ENCODE results near the gene ARHGAP44. TPM values are rescaled to one million over a fixed set of nuclear protein-coding genes. Genes with fewer than 3 reads are reported as not detected.

Gene ARHGAP44
- total RNA-seq, 2 experiments from 2014 or later, result 0.26 to 0.37 TPM

DNA sequence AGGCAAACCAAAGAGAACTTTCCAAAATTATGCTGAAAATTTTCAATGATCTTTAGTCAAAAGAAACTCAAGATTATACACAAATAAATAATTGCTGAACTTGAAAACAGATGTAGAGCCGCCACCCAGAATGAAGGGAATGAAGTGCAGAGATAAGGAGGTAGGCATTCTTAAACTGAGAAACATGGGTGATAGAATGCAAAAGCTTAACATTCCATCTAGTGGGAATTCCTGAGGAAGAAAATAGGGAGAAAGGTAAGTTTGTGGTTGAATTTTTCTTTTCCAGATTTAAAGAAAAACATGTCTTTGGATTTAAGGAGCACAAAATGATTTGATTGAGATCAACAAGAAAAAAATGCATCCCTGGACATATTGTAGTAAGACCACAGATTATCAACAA, 120.2 kb downstream of the ARHGAP44 start:
- DNase-seq (no peak), ATAC-seq (no peak)
- Mint-ChIP-seq H3K27ac (no peak overlapping the region), H3K4me1 (ENCODE audit: low read depth) (no peaks in the 10 kb centered on the region), H3K4me3 (no peak overlapping the region), H3K27me3 (ENCODE audit: low read depth) (no peaks in the 10 kb centered on the region), H3K9me3 (ENCODE audit: insufficient read depth) (no peaks in the 10 kb centered on the region), H3K36me3 (ENCODE audit: low read depth) (no peaks in the 10 kb centered on the region)
- ChIA-PET CTCF (no interaction called here), POLR2A (no interaction called here)

DNA sequence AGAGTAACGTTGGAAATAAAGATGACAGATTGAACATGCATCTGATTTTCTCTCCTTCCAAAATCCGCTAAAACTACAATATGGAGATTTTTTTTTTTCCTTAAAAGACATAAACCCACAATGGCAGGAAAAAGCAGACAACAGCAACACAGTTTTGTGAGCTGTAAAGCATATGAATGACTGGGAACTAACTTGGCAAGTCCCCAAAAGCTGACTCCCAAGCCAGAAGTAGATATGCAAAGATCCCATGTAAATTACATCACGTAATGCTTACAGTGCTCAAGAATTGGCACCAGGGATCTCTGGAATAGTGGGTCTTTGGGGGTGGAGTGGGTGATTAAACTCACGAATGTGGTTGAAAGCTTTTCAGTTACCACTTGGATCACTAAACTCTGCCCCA, 121.9 kb downstream of the ARHGAP44 start:
- Mint-ChIP-seq H3K36me3 (ENCODE audit: low read depth) (no peaks in the 10 kb centered on the region), H3K27ac (no peak overlapping the region), H3K4me1 (ENCODE audit: low read depth) (no peaks in the 10 kb centered on the region), H3K27me3 (ENCODE audit: low read depth) (no peaks in the 10 kb centered on the region), H3K9me3 (ENCODE audit: insufficient read depth) (no peaks in the 10 kb centered on the region), H3K4me3 (no peak overlapping the region)
- ChIA-PET CTCF (no interaction called here), POLR2A (no interaction called here)
- DNase-seq, result no peak
- no peak for ATAC-seq

DNA sequence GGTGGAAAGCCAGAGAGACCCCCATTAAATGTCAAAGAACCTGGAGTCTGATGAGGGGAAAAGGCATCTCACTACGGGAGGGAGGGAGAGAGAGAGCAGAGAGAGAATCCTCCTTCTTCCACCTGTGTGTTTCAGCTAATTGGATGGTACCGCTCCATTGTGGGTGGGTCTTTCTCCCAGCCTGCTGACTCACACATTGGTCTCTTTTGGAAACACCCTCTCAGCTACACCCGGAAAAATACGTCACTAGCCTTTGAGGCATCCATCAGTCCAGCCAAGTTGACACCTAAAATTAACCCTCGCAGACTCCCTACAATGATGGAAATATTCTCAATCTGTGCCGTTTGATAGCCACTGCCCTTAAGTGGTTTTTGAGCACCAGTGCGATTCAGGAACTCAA, 128.1 kb downstream of the ARHGAP44 start:
- Mint-ChIP-seq H3K36me3 (ENCODE audit: low read depth) (no peaks in the 10 kb centered on the region), H3K4me1 (ENCODE audit: low read depth) (no peaks in the 10 kb centered on the region), H3K9me3 (ENCODE audit: insufficient read depth) (peaks cover 5% of the 10 kb centered on the region), H3K27me3 (ENCODE audit: low read depth) (no peaks in the 10 kb centered on the region), H3K4me3 (no peak overlapping the region), H3K27ac (no peak overlapping the region)
- DNase-seq (no peak), ATAC-seq (no peak)
- ChIA-PET POLR2A (no interaction called here), CTCF (no interaction called here)

DNA sequence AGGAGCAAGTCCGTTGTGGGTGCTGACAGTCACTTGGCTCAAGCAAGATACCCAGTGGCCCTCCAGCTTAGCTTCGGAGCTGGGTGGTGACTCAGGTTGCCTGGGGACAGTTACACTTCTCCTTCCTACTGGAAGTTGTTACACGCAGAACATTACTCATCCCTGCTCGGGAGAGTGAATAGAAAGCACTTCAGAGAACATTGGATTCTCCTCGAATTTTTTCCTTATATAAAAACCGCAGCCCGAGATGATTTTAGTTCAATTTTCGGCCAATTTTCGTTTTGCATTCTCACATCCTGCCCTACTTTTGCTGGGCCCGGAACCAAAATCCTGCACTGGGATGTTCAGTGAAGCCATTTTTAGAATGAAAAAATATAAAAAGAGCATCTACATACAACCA, 128.8 kb downstream of the ARHGAP44 start:
- ATAC-seq (no peak), DNase-seq (no peak)
- Mint-ChIP-seq H3K27me3 (ENCODE audit: low read depth) (no peaks in the 10 kb centered on the region), H3K27ac (no peak overlapping the region), H3K9me3 (ENCODE audit: insufficient read depth) (peaks cover 5% of the 10 kb centered on the region), H3K36me3 (ENCODE audit: low read depth) (no peaks in the 10 kb centered on the region), H3K4me1 (ENCODE audit: low read depth) (no peaks in the 10 kb centered on the region), H3K4me3 (no peak overlapping the region)
- ChIA-PET CTCF (no interaction called here), POLR2A (no interaction called here)

DNA sequence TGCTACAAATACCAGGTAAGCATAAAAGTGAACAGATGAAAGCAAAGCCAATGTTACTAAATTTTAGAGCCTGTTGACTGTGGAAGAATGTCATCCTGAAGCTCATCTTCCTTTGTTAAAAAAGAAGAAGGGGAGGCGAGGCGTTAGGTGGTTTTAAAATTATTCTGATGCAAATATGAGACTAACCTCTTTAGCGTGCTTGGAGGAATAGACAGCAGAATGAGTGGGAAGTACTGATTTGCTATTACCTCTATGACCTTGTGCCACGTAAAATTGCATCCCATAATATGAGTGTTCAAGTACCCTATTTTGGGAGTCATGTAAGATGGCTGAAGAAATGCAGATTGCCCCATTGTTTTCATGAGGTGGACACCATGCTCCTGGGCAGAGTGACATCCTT, 132.8 kb downstream of the ARHGAP44 start:
- H3K27me3 Mint-ChIP-seq (ENCODE audit: low read depth), result no peaks in the 10 kb centered on the region
- H3K4me1 Mint-ChIP-seq (ENCODE audit: low read depth), result no peaks in the 10 kb centered on the region
- peaks cover 5% of the 10 kb centered on the region for H3K9me3 Mint-ChIP-seq (ENCODE audit: insufficient read depth)
- H3K36me3 Mint-ChIP-seq (ENCODE audit: low read depth), result no peaks in the 10 kb centered on the region
- H3K4me3 Mint-ChIP-seq, result no peak overlapping the region
- no peak overlapping the region for H3K27ac Mint-ChIP-seq
- CTCF ChIA-PET, result no interaction called here
- no peak for DNase-seq
- ATAC-seq, result no peak
- POLR2A ChIA-PET, result no interaction called here

DNA sequence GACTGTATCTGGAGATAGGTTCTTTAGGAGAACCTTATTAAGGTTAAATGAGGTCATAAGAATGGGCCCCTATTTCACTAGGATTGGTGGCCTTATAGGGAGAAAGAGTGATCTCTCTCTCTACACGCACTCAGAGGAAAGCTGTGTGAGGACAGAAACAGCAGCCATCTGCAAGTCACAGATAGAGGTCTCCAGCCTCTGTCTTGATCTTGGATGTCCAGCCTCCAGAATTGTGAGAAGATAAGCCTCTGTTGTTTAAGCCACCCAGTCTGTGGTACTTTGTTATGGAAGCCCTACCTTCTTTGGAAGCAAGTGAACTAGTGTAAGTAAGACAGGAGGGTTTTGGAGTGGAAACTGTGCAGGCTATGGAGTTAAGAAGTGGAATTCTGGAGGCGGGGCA, 135.3 kb downstream of the ARHGAP44 start:
- Mint-ChIP-seq H3K27me3 (ENCODE audit: low read depth) (no peaks in the 10 kb centered on the region), H3K4me3 (no peak overlapping the region), H3K27ac (no peak overlapping the region), H3K36me3 (ENCODE audit: low read depth) (no peaks in the 10 kb centered on the region), H3K4me1 (ENCODE audit: low read depth) (no peaks in the 10 kb centered on the region), H3K9me3 (ENCODE audit: insufficient read depth) (no peaks in the 10 kb centered on the region)
- ATAC-seq (no peak), DNase-seq (no peak)
- CTCF ChIA-PET, result no interaction called here
- POLR2A ChIA-PET, result no interaction called here

DNA sequence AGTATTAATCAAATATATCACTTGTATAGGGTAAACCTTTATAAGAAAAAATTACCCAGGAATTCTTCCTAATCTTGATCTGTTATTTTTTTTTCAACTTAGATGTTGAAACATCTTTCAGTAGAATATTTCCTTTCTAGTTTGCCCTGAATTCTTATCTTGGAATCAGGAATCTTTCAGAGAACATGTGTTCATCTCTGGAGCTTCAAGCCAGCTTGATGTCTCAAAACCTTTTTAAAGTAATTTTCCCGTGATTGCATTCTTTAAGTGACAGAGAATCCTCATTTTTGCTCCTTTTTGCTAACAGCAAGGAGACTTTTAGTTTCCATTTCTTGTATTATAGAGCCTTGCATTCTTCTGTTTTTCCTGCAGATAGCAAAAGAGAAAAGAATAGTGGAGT, 137.7 kb downstream of the ARHGAP44 start:
- CTCF ChIA-PET, result no interaction called here
- H3K9me3 Mint-ChIP-seq (ENCODE audit: insufficient read depth), result no peaks in the 10 kb centered on the region
- no peak overlapping the region for H3K4me3 Mint-ChIP-seq
- no peaks in the 10 kb centered on the region for H3K27me3 Mint-ChIP-seq (ENCODE audit: low read depth)
- no peaks in the 10 kb centered on the region for H3K4me1 Mint-ChIP-seq (ENCODE audit: low read depth)
- no peaks in the 10 kb centered on the region for H3K36me3 Mint-ChIP-seq (ENCODE audit: low read depth)
- ATAC-seq, result no peak
- POLR2A ChIA-PET, result no interaction called here
- no peak for DNase-seq
- H3K27ac Mint-ChIP-seq, result no peak overlapping the region

DNA sequence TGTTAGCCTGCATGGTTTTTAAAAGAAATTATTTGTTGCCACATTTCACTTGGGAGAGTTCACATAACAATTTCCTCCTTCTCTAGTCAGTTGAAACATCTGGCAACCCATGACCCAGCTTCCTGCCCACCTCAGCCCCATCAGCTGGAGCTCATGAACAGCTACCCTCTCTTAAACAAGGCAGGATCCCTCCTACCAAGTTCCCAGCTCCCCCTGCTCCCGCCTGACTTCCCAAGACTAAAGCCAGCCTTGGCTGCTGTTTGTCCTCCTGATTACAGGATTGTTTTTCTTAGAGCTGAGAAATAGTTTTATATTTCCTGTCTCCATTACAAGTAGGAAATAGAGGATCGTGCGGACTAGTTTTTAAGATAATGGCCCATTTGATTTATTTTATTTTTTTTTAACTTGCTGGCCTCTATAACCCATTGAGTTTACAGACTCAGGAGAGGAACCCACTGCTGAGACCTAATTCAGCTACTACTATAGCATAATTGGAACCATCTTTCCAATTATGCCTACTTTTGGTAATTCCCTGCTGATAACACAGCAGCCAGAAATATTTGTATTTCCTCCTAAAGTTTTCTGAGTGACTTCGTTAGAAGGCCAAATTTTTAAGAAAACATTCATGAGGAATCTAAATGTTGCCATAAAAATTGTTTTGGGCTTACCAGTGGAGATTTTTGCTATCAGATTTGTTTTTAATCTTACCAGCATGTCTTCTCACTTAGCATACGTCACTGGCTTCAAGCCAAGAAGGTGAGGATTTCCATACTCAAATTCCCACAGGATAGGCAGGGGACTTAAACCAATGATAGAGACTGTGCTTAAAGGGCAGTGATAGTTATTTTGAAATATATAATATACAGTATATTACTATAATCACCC, 138.5 kb downstream of the ARHGAP44 start:
- Mint-ChIP-seq H3K36me3 (ENCODE audit: low read depth) (no peaks in the 10 kb centered on the region), H3K27ac (no peak overlapping the region), H3K27me3 (ENCODE audit: low read depth) (no peaks in the 10 kb centered on the region), H3K4me1 (ENCODE audit: low read depth) (no peaks in the 10 kb centered on the region), H3K9me3 (ENCODE audit: insufficient read depth) (no peaks in the 10 kb centered on the region), H3K4me3 (no peak overlapping the region)
- ATAC-seq (no peak), DNase-seq (no peak)
- CTCF ChIA-PET, result no interaction called here
- POLR2A ChIA-PET, result no interaction called here

DNA sequence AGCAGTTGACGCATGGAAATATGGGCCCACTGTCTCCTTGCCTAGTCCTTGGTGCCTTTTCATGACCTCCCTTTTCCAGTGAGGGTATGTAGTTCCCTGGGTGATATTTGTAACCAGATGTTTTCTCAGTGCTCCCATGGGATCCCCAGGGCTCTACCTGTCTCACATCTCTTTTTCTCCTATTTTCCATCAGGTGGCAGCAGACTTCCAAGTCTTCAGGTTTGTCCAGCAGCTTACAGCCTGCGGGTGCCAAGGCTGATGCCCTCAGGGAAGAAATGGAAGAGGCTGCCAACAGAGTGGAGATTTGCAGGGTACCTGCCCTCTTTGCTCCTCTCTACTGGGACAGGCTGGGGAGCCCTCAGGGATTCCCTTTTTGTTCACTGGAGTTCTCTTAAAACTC, 139.4 kb downstream of the ARHGAP44 start:
- ChIA-PET POLR2A (no interaction called here), CTCF (no interaction called here)
- Mint-ChIP-seq H3K4me1 (ENCODE audit: low read depth) (no peaks in the 10 kb centered on the region), H3K27me3 (ENCODE audit: low read depth) (no peaks in the 10 kb centered on the region), H3K4me3 (no peak overlapping the region), H3K36me3 (ENCODE audit: low read depth) (no peaks in the 10 kb centered on the region), H3K9me3 (ENCODE audit: insufficient read depth) (no peaks in the 10 kb centered on the region), H3K27ac (no peak overlapping the region)
- no peak for ATAC-seq
- DNase-seq, result no peak

DNA sequence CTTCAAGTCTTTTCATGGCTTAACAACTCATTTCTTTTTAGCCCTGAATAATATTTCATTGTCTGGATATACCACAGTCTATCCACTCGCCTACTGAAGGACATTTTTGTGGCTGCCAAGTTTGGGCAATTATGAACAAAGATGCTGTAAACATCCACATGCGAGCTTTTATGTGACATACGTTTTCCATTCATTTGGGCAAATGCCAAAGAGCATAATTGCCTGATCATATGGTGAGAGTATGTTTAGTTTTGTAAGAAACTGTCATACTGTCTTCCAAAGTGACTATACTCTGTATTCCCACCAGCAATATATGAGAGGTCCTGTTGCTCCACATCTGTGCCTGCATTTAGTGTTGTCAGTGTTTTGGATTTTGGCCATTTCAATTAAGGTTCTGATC, 147.2 kb downstream of the ARHGAP44 start:
- CTCF ChIA-PET, result no interaction called here
- ATAC-seq, result no peak
- no peaks in the 10 kb centered on the region for H3K4me1 Mint-ChIP-seq (ENCODE audit: low read depth)
- H3K36me3 Mint-ChIP-seq (ENCODE audit: low read depth), result no peaks in the 10 kb centered on the region
- no peak overlapping the region for H3K27ac Mint-ChIP-seq
- H3K9me3 Mint-ChIP-seq (ENCODE audit: insufficient read depth), result no peaks in the 10 kb centered on the region
- POLR2A ChIA-PET, result no interaction called here
- no peaks in the 10 kb centered on the region for H3K27me3 Mint-ChIP-seq (ENCODE audit: low read depth)
- no peak for DNase-seq
- H3K4me3 Mint-ChIP-seq, result no peak overlapping the region

DNA sequence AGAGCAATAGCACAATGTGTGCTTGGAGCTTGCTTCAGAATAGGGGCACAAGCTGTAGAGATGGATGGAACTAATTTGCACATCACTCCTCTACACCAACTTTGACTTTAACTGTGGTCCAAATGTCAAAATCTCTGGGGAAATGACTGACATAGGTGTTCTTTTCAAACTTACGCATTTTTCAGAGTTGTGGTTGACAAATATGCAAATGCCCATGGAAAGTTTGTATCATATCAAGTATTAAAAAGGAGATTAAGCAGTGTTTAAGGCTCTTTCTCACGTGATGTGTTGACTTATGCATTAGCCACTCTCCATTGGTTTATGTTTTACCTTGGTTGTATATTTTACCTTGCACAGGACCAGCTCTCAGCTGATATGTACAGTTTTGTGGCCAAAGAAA, 151.4 kb downstream of the ARHGAP44 start:
- Mint-ChIP-seq H3K36me3 (ENCODE audit: low read depth) (no peaks in the 10 kb centered on the region), H3K9me3 (ENCODE audit: insufficient read depth) (no peaks in the 10 kb centered on the region), H3K27ac (no peak overlapping the region), H3K4me3 (no peak overlapping the region), H3K27me3 (ENCODE audit: low read depth) (no peaks in the 10 kb centered on the region), H3K4me1 (ENCODE audit: low read depth) (no peaks in the 10 kb centered on the region)
- ATAC-seq (no peak), DNase-seq (no peak)
- ChIA-PET POLR2A (no interaction called here), CTCF (no interaction called here)

DNA sequence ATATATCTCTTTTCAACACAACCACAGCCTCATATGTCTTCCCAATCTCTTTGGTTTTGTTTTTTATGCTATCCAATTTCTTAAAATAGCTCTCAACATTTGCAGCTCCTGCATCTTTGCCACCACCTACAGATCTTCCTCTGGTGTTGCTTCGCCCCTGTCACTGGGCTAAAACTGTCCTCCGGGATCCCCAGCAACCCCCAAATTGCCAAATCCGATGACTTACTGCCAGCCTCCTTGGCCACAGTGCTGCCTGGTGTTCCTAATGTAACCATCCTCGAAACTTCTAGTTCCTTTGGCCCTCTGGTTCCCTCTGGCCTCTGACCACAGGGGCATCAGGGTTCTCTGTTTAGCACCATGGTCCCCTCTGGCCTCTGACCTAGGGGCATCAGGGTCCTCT, 157.7 kb downstream of the ARHGAP44 start:
- Mint-ChIP-seq H3K9me3 (ENCODE audit: insufficient read depth) (no peaks in the 10 kb centered on the region), H3K4me1 (ENCODE audit: low read depth) (no peaks in the 10 kb centered on the region), H3K27me3 (ENCODE audit: low read depth) (no peaks in the 10 kb centered on the region), H3K27ac (no peak overlapping the region), H3K36me3 (ENCODE audit: low read depth) (no peaks in the 10 kb centered on the region), H3K4me3 (no peak overlapping the region)
- DNase-seq (no peak), ATAC-seq (no peak)
- CTCF ChIA-PET, result no interaction called here
- POLR2A ChIA-PET, result no interaction called here

DNA sequence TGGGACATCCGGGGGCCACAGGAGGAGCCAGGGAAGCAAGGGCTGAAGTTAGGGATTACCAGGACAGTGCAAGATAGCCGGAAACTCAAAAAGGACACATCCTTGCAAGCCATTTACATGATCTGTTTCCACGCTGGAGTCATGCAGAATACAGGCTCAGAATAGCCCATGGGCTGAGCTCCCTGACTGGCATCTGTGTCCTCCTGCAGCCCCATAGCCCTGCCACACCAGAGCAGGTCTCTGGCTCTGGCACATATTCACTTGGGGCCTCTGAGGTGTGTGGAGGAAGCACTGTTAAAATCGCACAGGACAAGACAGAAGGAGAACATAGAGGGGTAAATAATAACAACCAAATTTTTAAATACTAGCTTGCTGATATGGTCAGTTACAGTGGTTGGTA, 162.7 kb downstream of the ARHGAP44 start:
- Mint-ChIP-seq H3K36me3 (ENCODE audit: low read depth) (no peaks in the 10 kb centered on the region), H3K4me1 (ENCODE audit: low read depth) (no peaks in the 10 kb centered on the region), H3K4me3 (no peak overlapping the region), H3K27me3 (ENCODE audit: low read depth) (no peaks in the 10 kb centered on the region), H3K27ac (no peak overlapping the region), H3K9me3 (ENCODE audit: insufficient read depth) (no peaks in the 10 kb centered on the region)
- no peak for ATAC-seq
- DNase-seq, result no peak
- CTCF ChIA-PET, result interaction anchor here (0.6 kb wide), 1 partner anchor 79 kb away, joined by 3 read pairs; no protein-coding TSS in a partner anchor
- POLR2A ChIA-PET, result no interaction called here
